GM12878 (cell line): ENCODE data around the gene ACVR1. TPM values are rescaled to one million over a fixed set of nuclear protein-coding genes. Genes with fewer than 3 reads are reported as not detected.

ENCODE experiments used
- ATAC-seq: fragments of 200-7000 bp; cut with Tn5 transposase; 3 replicates; pipeline ENCODE4 v1.9.1; 2020; ENCODE audit warnings: mild to moderate bottlenecking, moderate library complexity
- BruUV-seq: library from RNA; stranded (reverse); fragments of 400-500 nt; replicated peaks from 2 replicates; lab custom pipeline; 2021; lab: Mats Ljungman, UMichigan
- CTCF ChIA-PET: fragments of 300-600 bp; sonication (Branson Sonifier 250); formaldehyde crosslinking; extraction: SDS; loops from one replicate; lab custom pipeline; 2021; ENCODE audit warnings: inconsistent platforms; lab: Yijun Ruan, JAX
- POLR2A ChIA-PET: fragments of 350-600 bp; formaldehyde crosslinking; extraction: SDS; loops from one replicate; lab custom pipeline; 2021; ENCODE audit warnings: inconsistent platforms; lab: Charles Lee
- RAD21 ChIA-PET: fragments of 300-600 bp; sonication (Branson Sonifier 250); formaldehyde crosslinking; loops from one replicate; lab custom pipeline; 2023; ENCODE audit warnings: antibody characterized with exemption; ENCODE audit not compliant: unreplicated experiment; lab: Charles Lee
- SMC1A ChIA-PET: fragments of 300-600 bp; sonication (Branson Sonifier 250); formaldehyde crosslinking; loops from one replicate; lab custom pipeline; 2023; ENCODE audit not compliant: unreplicated experiment, uncharacterized antibody; lab: Charles Lee
- DNase-seq: peaks from one replicate; pipeline ENCODE4 v3.0.0-alpha.2; 2011; ENCODE audit warnings: low read depth, low spot score
- FAIRE-seq: peaks from 3 replicates; lab custom pipeline; 2011; peaks lifted over from hg19 to GRCh38; lab: Jason Lieb, UNC
- H2AFZ ChIP-seq: 2 replicates; pipeline ENCODE4 v1.6.0; 2011; ENCODE audit warnings: low read depth, low read length, control low read depth; ENCODE audit not compliant: control insufficient read depth
- H3K27ac ChIP-seq: 2 replicates; pipeline ENCODE4 v1.5.1; 2011; ENCODE audit warnings: control low read depth; ENCODE audit not compliant: control insufficient read depth, insufficient read depth
- H3K27me3 ChIP-seq, 2 experiments: replicated peaks in 1 of 2; 2 replicates each; pipeline versions ENCODE4 v1.6.0 to v1.6.1; 2011; ENCODE audit warnings: low read length in 1 of 2; ENCODE audit not compliant: control insufficient read depth in 2 of 2, insufficient read depth in 2 of 2
- H3K36me3 ChIP-seq, 2 experiments: 2 replicates each; pipeline ENCODE4 v1.5.1; 2011; ENCODE audit warnings: low read length in 1 of 2; ENCODE audit not compliant: control insufficient read depth in 2 of 2, insufficient read depth in 2 of 2
- H3K4me1 ChIP-seq: 2 replicates; pipeline ENCODE4 v1.6.1; 2011; ENCODE audit warnings: mild to moderate bottlenecking, low read length, moderate library complexity, mixed read lengths; ENCODE audit not compliant: control insufficient read depth, insufficient read depth
- H3K4me2 ChIP-seq: 2 replicates; pipeline ENCODE4 v1.6.0; 2011; ENCODE audit warnings: control low read depth; ENCODE audit not compliant: control insufficient read depth, insufficient read depth
- H3K4me3 ChIP-seq: fragments of 200-600 bp; sonication (generic); 2 replicates; pipeline ENCODE4 v1.5.1; 2016
- H3K79me2 ChIP-seq: 2 replicates; pipeline ENCODE4 v1.6.0; 2011; ENCODE audit warnings: low read length; ENCODE audit not compliant: control insufficient read depth, insufficient read depth
- H3K9ac ChIP-seq: 2 replicates; pipeline ENCODE4 v1.8.0; 2011; ENCODE audit warnings: low read length, control low read depth, mixed read lengths; ENCODE audit not compliant: control insufficient read depth, insufficient read depth
- H3K9me3 ChIP-seq: replicated peaks from 3 replicates; pipeline ENCODE4 v1.5.1; 2011; ENCODE audit warnings: mild to moderate bottlenecking, low read length; ENCODE audit not compliant: control insufficient read depth, insufficient read depth
- H4K20me1 ChIP-seq: 2 replicates; pipeline ENCODE4 v1.6.0; 2011; ENCODE audit not compliant: control insufficient read depth, insufficient read depth
- ESRRA ChIP-seq: IDR thresholded peaks from 2 replicates; pipeline ENCODE4 v1.6.1; 2012; ENCODE audit warnings: mild to moderate bottlenecking, low read length, improper control_type of control experiment
- IKZF2 ChIP-seq, 2 experiments: fragments of 450-650 bp; IDR thresholded peaks; 2 replicates each; pipeline ENCODE4 v1.6.1; 2017; ENCODE audit warnings: mild to moderate bottlenecking in 2 of 2, moderate library complexity in 2 of 2
- MEF2B ChIP-seq: fragments of 450-650 bp; IDR thresholded peaks from 2 replicates; pipeline ENCODE4 v1.6.1; 2018; ENCODE audit warnings: mild to moderate bottlenecking, moderate library complexity; ENCODE audit not compliant: partially characterized antibody, poor library complexity, severe bottlenecking
- NBN ChIP-seq: fragments of 450-650 bp; IDR thresholded peaks from 2 replicates; pipeline ENCODE4 v1.6.1; 2016
- PKNOX1 ChIP-seq: fragments of 450-650 bp; IDR thresholded peaks from 2 replicates; pipeline ENCODE4 v1.6.1; 2016; ENCODE audit warnings: mild to moderate bottlenecking
- RAD51 ChIP-seq: fragments of 450-650 bp; IDR thresholded peaks from 2 replicates; pipeline ENCODE4 v1.6.1; 2016; ENCODE audit warnings: moderate library complexity, mild to moderate bottlenecking, inconsistent platforms
- SP1 ChIP-seq: IDR thresholded peaks from one replicate; pipeline ENCODE4 v1.6.1; 2011; ENCODE audit warnings: low read depth, low read length
- TCF7 ChIP-seq: IDR thresholded peaks from 2 replicates; pipeline ENCODE4 v1.6.1; 2014; ENCODE audit warnings: antibody characterized with exemption, borderline replicate concordance
- ZNF207 ChIP-seq: fragments of 450-650 bp; IDR thresholded peaks from 2 replicates; pipeline ENCODE4 v1.6.1; 2014; ENCODE audit warnings: antibody characterized with exemption, mild to moderate bottlenecking, borderline replicate concordance
- ZNF592 ChIP-seq: fragments of 450-650 bp; IDR thresholded peaks from 2 replicates; pipeline ENCODE4 v1.6.1; 2017; ENCODE audit warnings: mild to moderate bottlenecking, moderate library complexity
- WGBS: methylation state at CpG from one replicate; pipeline ENCODE4 v1.1.6; 2016; ENCODE audit warnings: low lambda C conversion rate; ENCODE audit not compliant: insufficient replicate concordance, insufficient coverage; ENCODE audit errors: missing lambda C conversion rate; 5-methylcytosine and 5-hydroxymethylcytosine counted together
- in situ Hi-C: fragments of 300-500 bp; cut with MboI; formaldehyde crosslinking; loops from 9 replicates; pipeline ENCODE4 v1.14.3; 2018; ENCODE audit warnings: mixed read lengths
- intact Hi-C: fragments of 100-400 bp; cut with micrococcal nuclease; formaldehyde crosslinking; loops from one replicate; pipeline ENCODE4 v1.14.2; 2022; ENCODE audit not compliant: unreplicated experiment
- polyA plus RNA-seq, 11 experiments: library from polyadenylated mRNA; depleted of rRNA in 4 of 11; unstranded in 6 of 11; stranded (reverse) in 5 of 11; fragments of >200 nt; fragmentation: Nextera tagmentation in 4 of 11; fragmentation: Illumina TruSeq in 1 of 11; extraction: Ambion mirVana in 4 of 11; extraction: Trizol in 1 of 11; gene quantifications; 1 replicate in 1 of 11; 2 replicates in 10 of 11; pipeline versions ENCODE4 v1.2.1 to v1.2.3, GENCODE V29; 2011 to 2016; ENCODE audit warnings: inconsistent platforms in 2 of 11, missing spikeins in 2 of 11, low read depth in 1 of 11
- total RNA-seq, 4 experiments: library from RNA; depleted of rRNA in 3 of 4; stranded (reverse); fragments of >200 nt in 3 of 4; fragmentation: Illumina TruSeq in 1 of 4; extraction: Trizol in 1 of 4; gene quantifications; 2 replicates each; pipeline versions ENCODE4 v1.2.1 to v1.2.3, GENCODE V29; 2013 to 2021

The ACVR1 gene
- total and polyA plus RNA-seq, 10 of the 15 experiments (the other 5 are each of a cell fraction or from before 2014, with no cell fraction given) = 0.06 to 0.24 (median 0.14) TPM; not detected in 4

GRCh38 chr2:157746234-157746950, 129.7 kb downstream of the ACVR1 start:
- ChIA-PET CTCF (no interaction called here), RAD21 (no interaction called here), POLR2A (no interaction called here), SMC1A (no interaction called here)
- H3K4me3 ChIP-seq = no peak overlapping the region
- no peak for TF ChIP-seq SP1
- no peak for TF ChIP-seq PKNOX1
- TF ChIP-seq ZNF207 = no peak
- no peak for TF ChIP-seq NBN
- 64% methylated on average over 12 of the region's 12 CpGs for WGBS
- H3K4me2 ChIP-seq = no peak overlapping the region
- in situ Hi-C loops (no loop called here), intact Hi-C loops (no loop called here)
- no peak overlapping the region for H2AFZ ChIP-seq
- DNase-seq = no peak
- ATAC-seq = no peak
- H4K20me1 ChIP-seq = no peaks in the 10 kb centered on the region
- peaks cover 4% of the 10 kb centered on the region for H3K4me1 ChIP-seq
- H3K9me3 ChIP-seq = no peaks in the 10 kb centered on the region; the same call in 2 of the 3 replicates
- H3K9ac ChIP-seq = no peak overlapping the region
- no peak overlapping the region for H3K27ac ChIP-seq
- H3K36me3 ChIP-seq = no peaks in the 10 kb centered on the region
- no TSS peak for BruUV-seq
- FAIRE-seq = no peak
- no peaks in the 10 kb centered on the region for H3K79me2 ChIP-seq
- H3K27me3 ChIP-seq = no peaks in the 10 kb centered on the region

- H3K79me2 ChIP-seq = no peaks in the 10 kb centered on the region
- H3K4me1 ChIP-seq = peaks cover 4% of the 10 kb centered on the region
- intact Hi-C loops (no loop called here), in situ Hi-C loops (no loop called here)
- H3K27ac ChIP-seq = no peak overlapping the region
- no peaks in the 10 kb centered on the region for H4K20me1 ChIP-seq
- no peaks in the 10 kb centered on the region for H3K27me3 ChIP-seq
- H3K9me3 ChIP-seq = no peaks in the 10 kb centered on the region; the same call in 2 of the 3 replicates
- RAD21 ChIA-PET = no interaction called here
- POLR2A ChIA-PET = no interaction called here
- no peaks in the 10 kb centered on the region for H3K36me3 ChIP-seq
- no TSS peak for BruUV-seq
- FAIRE-seq = no peak
- H3K9ac ChIP-seq = no peak overlapping the region
- no peak overlapping the region for H2AFZ ChIP-seq
- 50% methylated on average over 6 of the region's 6 CpGs for WGBS
- DNase-seq = no peak
- SMC1A ChIA-PET = no interaction called here
- no peak for ATAC-seq
- CTCF ChIA-PET = no interaction called here
- H3K4me2 ChIP-seq = no peak overlapping the region
- no peak overlapping the region for H3K4me3 ChIP-seq
- TF ChIP-seq RAD51 (no peak), TCF7 (no peak), MEF2B (no peak), ESRRA (no peak), ZNF592 (no peak), IKZF2 (IDR thresholded peaks at IDR 0.05) (no peak)
Observed at GRCh38 chr2:157744571-157745076, 131.5 kb downstream of the ACVR1 start.
